Neural cell (in vitro differentiated cells): ENCODE results near the gene FGF12. TPM values are rescaled to one million over a fixed set of nuclear protein-coding genes. Genes with fewer than 3 reads are reported as not detected.

Experiments
- H2AFZ ChIP-seq: fragments of 200-600, 300-800 bp; sonication (generic), shearing (Covaris generic); 2 replicates; pipeline ENCODE4 v1.6.0; 2014; ENCODE audit warnings: low read depth, mild to moderate bottlenecking, antibody characterized with exemption, low read length, moderate library complexity
- H3F3A ChIP-seq: fragments of 200-600 bp; shearing (Covaris generic); 2 replicates; pipeline ENCODE4 v1.6.1; 2016; ENCODE audit warnings: mild to moderate bottlenecking, moderate library complexity, mixed read lengths, antibody characterized with exemption, low read length; ENCODE audit not compliant: insufficient read depth, poor library complexity, severe bottlenecking
- H3K27ac ChIP-seq: fragments of 200-600, 300-800 bp; sonication (generic), shearing (Covaris generic); 2 replicates; pipeline ENCODE4 v1.5.1; 2014; ENCODE audit warnings: mild to moderate bottlenecking, low read length, moderate library complexity
- H3K27me3 ChIP-seq: fragments of 300-800, 200-600 bp; sonication (generic), shearing (Covaris generic); 2 replicates; pipeline ENCODE4 v1.6.0; 2014; ENCODE audit warnings: mild to moderate bottlenecking, low read depth, low read length, moderate library complexity; ENCODE audit not compliant: insufficient read depth
- H3K36me3 ChIP-seq: fragments of 300-800, 200-600 bp; sonication (generic), shearing (Covaris generic); 2 replicates; pipeline ENCODE4 v1.5.1; 2014; ENCODE audit warnings: mild to moderate bottlenecking, antibody characterized with exemption, low read length, moderate library complexity; ENCODE audit not compliant: insufficient read depth
- H3K4me2 ChIP-seq: fragments of 300-800, 200-600 bp; sonication (generic), shearing (Covaris generic); 2 replicates; pipeline ENCODE4 v1.6.0; 2014; ENCODE audit warnings: mild to moderate bottlenecking, low read length
- H3K4me3 ChIP-seq: fragments of 300-800, 200-600 bp; sonication (generic), shearing (Covaris generic); 2 replicates; pipeline ENCODE4 v1.5.1; 2014; ENCODE audit warnings: mild to moderate bottlenecking, low read length, moderate library complexity
- H3K79me2 ChIP-seq: fragments of 200-600 bp; shearing (Covaris generic); replicated peaks from 2 replicates; pipeline ENCODE4 v1.6.0; 2014; ENCODE audit warnings: mild to moderate bottlenecking, low read length, moderate library complexity; ENCODE audit not compliant: insufficient read depth
- H3K9ac ChIP-seq: fragments of 300-800, 200-600 bp; sonication (generic), shearing (Covaris generic); 2 replicates; pipeline ENCODE4 v1.6.1; 2016; ENCODE audit warnings: mild to moderate bottlenecking, low read length, mixed read lengths
- H3K9me2 ChIP-seq: fragments of 200-600 bp; shearing (Covaris generic); 2 replicates; pipeline ENCODE4 v1.6.1; 2016; ENCODE audit warnings: mild to moderate bottlenecking, low read length, mixed read lengths; ENCODE audit not compliant: insufficient read depth
- H3K9me3 ChIP-seq: fragments of 200-600, 300-800 bp; sonication (generic), shearing (Covaris generic); 2 replicates; pipeline ENCODE4 v1.6.1; 2016; ENCODE audit warnings: mild to moderate bottlenecking, mixed run types, low read length, moderate library complexity, mixed read lengths
- H4K20me1 ChIP-seq: fragments of 200-600 bp; shearing (Covaris generic); 2 replicates; pipeline ENCODE4 v1.6.1; 2016; ENCODE audit warnings: mild to moderate bottlenecking, mixed run types; ENCODE audit not compliant: insufficient read depth
- CTCF ChIP-seq: fragments of 450-650 bp; IDR thresholded peaks from 2 replicates; pipeline ENCODE4 v1.5.1; 2014; ENCODE audit warnings: antibody characterized with exemption, mild to moderate bottlenecking, moderate library complexity; ENCODE audit not compliant: poor library complexity, severe bottlenecking
- EP300 ChIP-seq: fragments of 450-650 bp; conservative IDR thresholded peaks from 2 replicates; pipeline ENCODE4 v1.6.1; 2014; ENCODE audit warnings: antibody characterized with exemption, mild to moderate bottlenecking, moderate library complexity; ENCODE audit not compliant: poor library complexity, severe bottlenecking
- EZH2 ChIP-seq: fragments of 200-600, 300-800 bp; shearing (Covaris generic), sonication (generic); IDR thresholded peaks from 2 replicates; pipeline ENCODE4 v1.6.1; 2014; ENCODE audit warnings: antibody characterized with exemption, low read length, borderline replicate concordance, mild to moderate bottlenecking; ENCODE audit not compliant: insufficient read depth, poor library complexity, severe bottlenecking
- MXI1 ChIP-seq: fragments of 450-650 bp; conservative IDR thresholded peaks from 2 replicates; pipeline ENCODE4 v1.6.1; 2014; ENCODE audit warnings: antibody characterized with exemption, mild to moderate bottlenecking; ENCODE audit not compliant: poor library complexity, severe bottlenecking
- POLR2AphosphoS5 ChIP-seq: IDR thresholded peaks from 2 replicates; pipeline ENCODE4 v1.6.1; 2012
- RAD21 ChIP-seq: fragments of 450-650 bp; conservative IDR thresholded peaks from 2 replicates; pipeline ENCODE4 v1.6.1; 2014; ENCODE audit warnings: antibody characterized with exemption, mild to moderate bottlenecking, moderate library complexity
- REST ChIP-seq: IDR thresholded peaks from 2 replicates; pipeline ENCODE4 v1.6.1; 2012; ENCODE audit warnings: borderline replicate concordance
- SMC3 ChIP-seq: fragments of 450-650 bp; conservative IDR thresholded peaks from 2 replicates; pipeline ENCODE4 v1.6.1; 2014; ENCODE audit warnings: antibody characterized with exemption, mild to moderate bottlenecking, moderate library complexity; ENCODE audit not compliant: poor library complexity
- TAF1 ChIP-seq: IDR thresholded peaks from 2 replicates; pipeline ENCODE4 v1.6.1; 2012; ENCODE audit warnings: low read depth
- polyA plus RNA-seq: library from polyadenylated mRNA; depleted of rRNA; stranded (reverse); fragments of >200 nt; gene quantifications from 2 replicates; pipeline ENCODE4 v1.2.3, GENCODE V29; 2014

The FGF12 gene
- polyA plus RNA-seq, 1 donor from 2014 or later: 4.8 TPM

- H2AFZ ChIP-seq: no peak overlapping the region
- no peak overlapping the region for H3K4me2 ChIP-seq
- H3K9me3 ChIP-seq: no peaks in the 10 kb centered on the region
- H3K9me2 ChIP-seq: no peaks in the 10 kb centered on the region
- TF ChIP-seq TAF1: no peak
- no peak for TF ChIP-seq CTCF
- no peak for TF ChIP-seq REST
- TF ChIP-seq MXI1: no peak
- no peak for TF ChIP-seq EZH2
- TF ChIP-seq POLR2AphosphoS5: no peak
- TF ChIP-seq EP300: no peak
- no peak for TF ChIP-seq SMC3
- TF ChIP-seq RAD21: no peak
- H3K36me3 ChIP-seq: no peaks in the 10 kb centered on the region
- no peak overlapping the region for H3K9ac ChIP-seq
- no peaks in the 10 kb centered on the region for H3F3A ChIP-seq
- no peaks in the 10 kb centered on the region for H3K27me3 ChIP-seq
- H3K79me2 ChIP-seq: no peaks in the 10 kb centered on the region
- H3K4me3 ChIP-seq: no peak overlapping the region
- H4K20me1 ChIP-seq: no peaks in the 10 kb centered on the region
- no peak overlapping the region for H3K27ac ChIP-seq
Measured at GRCh38 chr3:192260116-192261010, 467.0 kb downstream of the FGF12 start.

- Histone ChIP-seq H3K27ac (no peak overlapping the region), H3K27me3 (no peaks in the 10 kb centered on the region), H3K4me2 (no peak overlapping the region), H3K9me3 (no peaks in the 10 kb centered on the region), H3K9me2 (no peaks in the 10 kb centered on the region), H3K4me3 (no peak overlapping the region), H3K9ac (no peak overlapping the region), H2AFZ (no peak overlapping the region), H3K79me2 (no peaks in the 10 kb centered on the region), H3K36me3 (no peaks in the 10 kb centered on the region), H3F3A (no peaks in the 10 kb centered on the region), H4K20me1 (no peaks in the 10 kb centered on the region)
- TF ChIP-seq REST (no peak), TAF1 (no peak), EZH2 (no peak), CTCF (no peak), EP300 (no peak), SMC3 (no peak), RAD21 (no peak)
Measured at GRCh38 chr3:192259661-192260060, 467.7 kb downstream of the FGF12 start.
